ENCODE results near the gene OR13J1.

- no peak for TF ChIP-seq CTCF (IDR thresholded peaks at IDR 0.05; ENCODE audit: low read depth, low read length)
- no peak for TF ChIP-seq EZH2phosphoT487 (IDR thresholded peaks at IDR 0.05; ENCODE audit: low read depth)
These were observed 12.8 kb upstream of the OR13J1 start for GRCh38 chr9:35882996-35883395.

Measured in OCI-LY3 (cell line).